ENCODE data around the gene EIF2S3. TPM values are rescaled to one million over a fixed set of nuclear protein-coding genes. Genes with fewer than 3 reads are reported as not detected.
"Not testable (repeated sequence)": the region's sequence is repeated elsewhere in the genome, so short reads cannot be mapped to it uniquely, and the experiment has no call there.

Gene EIF2S3
- total and polyA plus RNA-seq, 5 experiments from 2014 or later: 123 to 283 (median 148) TPM

DNA sequence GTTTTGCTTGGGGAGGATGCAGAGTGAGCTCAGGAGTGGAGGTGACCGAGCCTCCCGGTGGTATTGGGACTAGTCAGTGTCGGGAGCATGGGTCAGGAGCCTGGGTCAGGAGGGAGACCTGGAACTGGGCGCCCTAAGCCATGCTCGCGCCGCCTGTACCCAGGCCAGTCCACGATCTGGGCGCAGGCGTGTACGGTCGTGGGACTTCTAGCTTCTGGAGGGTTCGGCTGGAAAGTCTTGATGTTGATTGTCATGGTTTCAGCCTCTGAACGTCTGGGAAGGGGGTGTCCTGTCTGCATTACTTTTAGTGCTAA lies 244 bp downstream of the EIF2S3 start:
- peaks cover 0 to 24% (median 0%) of the 10 kb centered on the region in 3 donors for H3K36me3 Mint-ChIP-seq
- POLR2A ChIA-PET: interaction anchor here (0.7 to 3.4 kb wide), 14 partner anchors 10 to 388 kb away, joined by 3 to 65 read pairs (median 6); partner anchors contain the start of genes APOO, CXorf58, KLHL15 and PRDX4
- H3K4me1 Mint-ChIP-seq: peaks cover 0 to 11% (median 5%) of the 10 kb centered on the region in 4 donors
- DNase-seq (no peak), ATAC-seq (peak; percentile 3 to 18)
- H3K27ac Mint-ChIP-seq: peak overlapping the region in 3 of 10 donors; percentile 99 to 100 (median 99)
- H3K4me3 Mint-ChIP-seq: no peak overlapping the region
- H3K9me3 Mint-ChIP-seq: no peaks in the 10 kb centered on the region
- no peaks in the 10 kb centered on the region for H3K27me3 Mint-ChIP-seq

DNA sequence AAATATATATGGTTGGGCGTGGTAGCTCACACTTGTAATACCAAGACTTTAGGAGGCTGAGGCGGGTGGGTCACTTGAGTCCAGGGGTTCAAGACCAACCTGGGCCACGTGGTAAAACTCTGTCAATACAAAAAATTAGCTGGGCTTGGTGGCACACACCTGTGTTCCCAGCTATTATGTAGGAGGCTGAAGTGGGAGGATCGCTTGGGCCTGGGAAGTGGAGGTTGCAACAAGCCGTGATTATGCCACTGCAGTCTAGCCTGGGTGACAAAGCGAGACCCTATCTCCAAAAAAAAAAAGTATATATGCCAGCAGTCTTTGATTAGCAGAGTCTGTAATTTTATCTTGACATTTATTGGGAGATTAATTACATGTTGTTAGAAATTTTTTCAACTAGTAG lies 8.7 kb downstream of the EIF2S3 start:
- Mint-ChIP-seq H3K27me3 (no peaks in the 10 kb centered on the region), H3K4me1 (peaks cover 0 to 3% (median 1%) of the 10 kb centered on the region in 4 donors), H3K27ac (peak overlapping the region in 2 of 10 donors; percentile 19 to 78), H3K9me3 (no peaks in the 10 kb centered on the region), H3K36me3 (peaks cover 0 to 86% (median 4%) of the 10 kb centered on the region in 3 donors), H3K4me3 (no peak overlapping the region)
- DNase-seq (no peak), ATAC-seq (no peak)
- POLR2A ChIA-PET: no interaction called here

DNA sequence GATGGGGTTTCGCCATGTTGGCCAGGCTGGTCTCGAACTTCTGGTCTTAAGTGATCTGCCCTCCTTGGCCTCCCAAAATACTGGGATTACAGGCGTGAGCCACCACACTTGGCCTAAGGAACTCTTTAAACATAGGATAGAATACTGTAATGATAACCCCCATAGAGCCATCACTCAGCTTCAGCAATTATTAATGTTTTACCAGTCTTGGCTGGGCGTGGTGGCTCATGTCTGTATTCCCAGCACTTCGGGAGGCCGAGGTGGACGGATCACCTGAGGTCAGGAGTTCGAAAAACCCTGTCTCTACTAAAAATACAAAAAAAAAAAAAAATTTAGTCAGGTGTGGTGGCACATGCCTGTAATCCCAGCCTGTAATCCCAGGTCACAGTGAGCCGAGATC lies 15.1 kb downstream of the EIF2S3 start:
- Mint-ChIP-seq H3K27me3 (no peaks in the 10 kb centered on the region), H3K4me1 (peaks cover 0 to 3% (median 0%) of the 10 kb centered on the region in 4 donors), H3K9me3 (no peaks in the 10 kb centered on the region), H3K36me3 (peaks cover 0 to 89% (median 0%) of the 10 kb centered on the region in 3 donors), H3K27ac (peak overlapping the region in 1 of 10 donors; percentile 34), H3K4me3 (no peak overlapping the region)
- DNase-seq (no peak), ATAC-seq (no peak)
- POLR2A ChIA-PET: interaction anchor here (0.6 to 0.8 kb wide), 5 partner anchors 15 to 403 kb away, joined by 3 to 6 read pairs (median 3); partner anchors contain the start of genes EIF2S3 and PRDX4

DNA sequence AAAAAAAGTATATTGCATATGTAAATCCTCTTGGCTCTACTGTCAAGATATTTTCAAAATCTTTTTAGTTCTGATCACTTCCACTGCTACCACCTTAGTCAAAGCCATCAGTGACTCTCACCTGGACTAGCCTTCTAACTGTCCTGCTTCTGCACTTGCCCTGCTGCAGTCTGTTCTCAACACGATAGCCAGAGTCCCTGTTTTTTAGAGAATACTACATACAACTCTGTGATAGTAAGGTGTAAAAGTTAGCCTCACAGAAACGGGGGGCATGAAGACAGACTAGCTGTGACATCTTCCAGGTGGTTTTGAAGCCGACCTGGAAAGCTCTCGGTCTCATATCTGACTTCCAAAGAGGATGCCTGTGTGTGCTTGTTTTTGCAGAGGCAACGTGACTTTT lies 24.7 kb downstream of the EIF2S3 start:
- POLR2A ChIA-PET: no interaction called here
- no peak for ATAC-seq

DNA sequence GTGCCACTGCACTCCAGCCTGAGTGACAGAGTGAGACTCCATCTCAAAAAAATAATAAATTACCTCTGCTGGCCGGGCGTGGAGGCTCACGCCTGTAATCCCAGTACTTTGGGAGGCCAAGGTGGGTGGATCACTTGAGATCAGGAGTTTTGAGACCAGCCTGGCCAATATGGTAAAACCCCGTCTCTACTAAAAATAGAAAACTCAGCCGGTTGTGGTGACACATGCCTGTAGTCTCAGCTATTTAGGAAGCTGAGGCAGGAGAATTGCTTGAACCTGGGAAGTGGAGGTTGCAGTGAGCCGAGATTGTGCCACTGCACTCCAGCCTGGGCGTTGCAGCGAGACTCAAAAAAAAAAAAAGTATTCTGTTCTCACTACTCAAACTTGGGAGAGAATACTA lies 25.5 kb downstream of the EIF2S3 start:
- DNase-seq, H3K4me1 Mint-ChIP-seq, H3K27ac Mint-ChIP-seq, H3K27me3 Mint-ChIP-seq, H3K4me3 Mint-ChIP-seq, ATAC-seq, POLR2A ChIA-PET, H3K9me3 Mint-ChIP-seq: not testable (repeated sequence)
- peaks cover 5 to 33% (median 9%) of the 10 kb centered on the region in 3 donors for H3K36me3 Mint-ChIP-seq

More for the DNA sequence above, 24.7 kb downstream of the EIF2S3 start:
- Mint-ChIP-seq H3K4me3 (no peak overlapping the region), H3K4me1 (peaks cover 0 to 4% (median 1%) of the 10 kb centered on the region in 4 donors), H3K9me3 (no peaks in the 10 kb centered on the region), H3K36me3 (peaks cover 5 to 41% (median 9%) of the 10 kb centered on the region in 3 donors), H3K27ac (peak overlapping the region in 3 of 10 donors; percentile 16 to 35 (median 20)), H3K27me3 (no peaks in the 10 kb centered on the region)
- no peak for DNase-seq

DNA sequence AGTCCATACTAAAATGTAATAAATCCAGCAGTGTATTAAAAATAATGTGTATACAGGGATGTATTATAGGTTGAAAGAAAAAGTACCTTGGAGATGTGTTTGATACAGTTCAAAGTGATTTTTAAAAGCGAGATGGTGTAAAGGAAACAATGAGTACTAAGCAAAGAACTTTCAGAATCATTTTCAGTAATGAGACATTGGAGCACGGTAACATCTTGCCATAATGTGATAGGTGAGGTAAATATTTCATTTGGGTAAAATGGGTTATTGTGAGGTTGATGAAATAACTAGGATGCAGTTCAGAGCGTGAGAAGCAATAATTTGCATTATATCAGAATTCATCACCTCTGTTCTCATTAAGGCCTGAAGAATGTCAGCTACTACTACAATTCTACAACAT lies 25.9 kb downstream of the EIF2S3 start:
- Mint-ChIP-seq H3K9me3 (no peaks in the 10 kb centered on the region), H3K4me1 (peaks cover 0 to 4% (median 1%) of the 10 kb centered on the region in 4 donors)
- no peak for ATAC-seq

DNA sequence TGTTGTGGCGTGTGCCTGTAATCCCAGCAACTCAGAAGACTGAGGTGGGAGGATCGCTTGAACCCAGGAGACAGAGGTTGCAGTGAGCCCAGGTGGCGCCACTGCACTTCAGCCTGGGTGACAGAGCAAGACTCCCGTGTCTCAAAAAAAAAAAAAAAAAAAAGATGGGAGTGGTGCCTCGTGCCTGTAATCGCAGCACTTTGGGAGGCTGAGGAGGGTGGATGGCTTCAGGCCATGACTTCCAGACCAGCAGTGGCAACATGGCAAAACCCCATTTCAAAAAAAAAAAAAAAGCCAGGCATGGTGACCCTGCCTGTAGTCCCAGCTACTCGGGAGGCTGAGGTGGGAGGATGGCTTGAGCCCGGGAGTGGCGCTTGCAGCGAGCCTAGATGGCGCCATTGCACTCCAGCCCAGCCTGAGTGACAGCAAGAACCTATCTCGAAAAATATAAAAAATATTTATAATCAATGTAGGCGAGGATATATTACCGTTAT lies 27.0 kb downstream of the EIF2S3 start:
- Mint-ChIP-seq H3K36me3 (peaks cover 2 to 20% (median 5%) of the 10 kb centered on the region in 3 donors), H3K27me3 (no peaks in the 10 kb centered on the region), H3K4me3 (no peak overlapping the region), H3K27ac (no peak overlapping the region), H3K9me3 (no peaks in the 10 kb centered on the region), H3K4me1 (peaks cover 0 to 4% (median 1%) of the 10 kb centered on the region in 4 donors)
- ATAC-seq: peak; percentile 81 to 83
- peak; percentile 15 to 64 (median 34) for DNase-seq
- POLR2A ChIA-PET: no interaction called here

More for the DNA sequence above, 25.9 kb downstream of the EIF2S3 start:
- H3K27me3 Mint-ChIP-seq: no peaks in the 10 kb centered on the region
- POLR2A ChIA-PET: no interaction called here
- no peak overlapping the region for H3K27ac Mint-ChIP-seq
- peaks cover 5 to 30% (median 9%) of the 10 kb centered on the region in 3 donors for H3K36me3 Mint-ChIP-seq
- H3K4me3 Mint-ChIP-seq: peak overlapping the region in 1 of 10 donors; percentile 28
- no peak for DNase-seq

DNA sequence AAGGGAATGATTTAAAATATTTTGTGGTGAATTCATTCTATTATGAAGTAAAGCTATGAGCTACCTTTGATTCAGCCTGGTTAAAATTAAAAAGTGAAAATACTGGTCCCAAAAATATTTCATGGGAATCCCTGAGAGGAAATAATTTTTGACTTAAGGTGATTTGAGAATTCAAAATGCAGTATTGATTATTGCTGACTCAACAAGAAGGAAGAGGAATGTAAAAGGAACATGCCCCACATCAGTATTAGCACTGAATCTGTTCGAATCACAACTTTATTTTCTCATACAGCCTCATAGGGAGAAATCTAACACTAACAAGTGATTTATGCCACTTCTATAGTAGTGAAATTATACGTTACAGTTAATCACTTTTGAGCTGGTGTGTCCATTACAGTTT lies 27.7 kb downstream of the EIF2S3 start:
- Mint-ChIP-seq H3K36me3 (peaks cover 2 to 14% (median 4%) of the 10 kb centered on the region in 3 donors), H3K4me3 (no peak overlapping the region), H3K9me3 (no peaks in the 10 kb centered on the region), H3K27ac (no peak overlapping the region), H3K4me1 (peaks cover 0 to 4% (median 1%) of the 10 kb centered on the region in 4 donors), H3K27me3 (no peaks in the 10 kb centered on the region)
- no peak for DNase-seq
- ATAC-seq: no peak
- POLR2A ChIA-PET: no interaction called here

DNA sequence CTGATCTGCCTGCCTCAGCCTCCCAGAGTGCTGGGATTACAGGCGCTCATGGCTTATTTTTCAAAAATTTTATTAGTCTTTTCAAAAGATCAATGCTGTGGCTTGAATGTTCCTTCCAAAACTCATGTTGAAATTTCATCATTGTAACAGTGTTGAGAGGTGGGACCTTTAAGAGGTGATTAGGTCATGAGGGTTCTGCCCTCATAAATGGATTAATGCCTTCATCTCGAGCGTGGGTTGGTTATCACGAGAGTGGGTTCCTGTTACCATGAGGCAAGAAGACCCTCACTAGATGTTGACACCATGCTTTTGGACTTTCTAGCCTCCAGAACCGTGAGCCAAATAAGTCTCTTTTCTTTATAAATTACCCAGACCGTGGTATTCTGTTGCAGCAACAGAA lies 30.3 kb downstream of the EIF2S3 start:
- Mint-ChIP-seq H3K9me3 (no peaks in the 10 kb centered on the region), H3K4me3 (no peak overlapping the region), H3K27me3 (no peaks in the 10 kb centered on the region), H3K4me1 (peaks cover 0 to 4% (median 1%) of the 10 kb centered on the region in 4 donors), H3K27ac (no peak overlapping the region), H3K36me3 (no peaks in the 10 kb centered on the region)
- ATAC-seq (no peak), DNase-seq (no peak)
- POLR2A ChIA-PET: no interaction called here

DNA sequence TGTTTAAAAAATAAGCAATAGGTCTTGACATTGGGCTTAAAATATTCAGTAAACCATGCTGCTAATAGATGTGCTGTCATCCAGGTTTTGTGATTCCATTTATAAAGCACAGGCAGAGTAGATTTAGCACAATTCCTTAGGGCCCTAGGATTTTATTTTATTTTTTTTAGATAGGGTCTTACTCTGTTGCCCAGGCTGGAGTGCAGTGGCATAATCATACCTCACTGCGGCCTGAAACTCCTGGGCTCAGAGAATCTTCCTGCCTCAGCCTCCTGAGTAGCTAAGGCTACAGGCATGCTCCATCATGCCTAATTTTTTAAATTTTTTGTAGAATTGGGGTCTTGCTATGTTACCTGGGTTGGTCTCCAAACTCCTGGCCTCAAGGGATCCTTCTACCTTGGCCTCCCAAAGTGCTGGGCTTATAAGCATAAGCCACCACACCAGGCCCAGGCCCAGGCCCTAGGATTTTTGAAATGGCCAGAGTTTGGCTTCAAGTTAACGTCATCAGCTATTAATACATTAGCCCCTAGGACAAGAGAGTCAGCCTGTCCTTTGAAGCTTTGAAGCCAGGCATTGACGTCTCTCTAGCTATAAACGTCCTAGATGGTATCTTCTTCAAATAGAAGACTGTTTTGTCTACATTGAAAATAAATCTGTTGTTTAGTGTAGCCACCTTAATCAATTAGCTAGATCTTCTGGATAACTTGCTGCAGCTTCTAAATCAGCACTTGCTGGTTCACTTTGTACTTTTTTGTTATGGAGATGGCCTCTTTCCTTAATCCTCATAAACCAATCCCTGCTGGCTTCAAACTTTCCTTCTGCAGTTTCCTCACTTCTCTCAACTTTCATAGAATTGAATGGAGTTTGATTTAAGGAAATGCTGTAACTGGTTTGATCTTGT lies 35.8 kb downstream of the EIF2S3 start:
- no peak for ATAC-seq
- no peak overlapping the region for H3K27ac Mint-ChIP-seq
- no peaks in the 10 kb centered on the region for H3K36me3 Mint-ChIP-seq
- no peaks in the 10 kb centered on the region for H3K9me3 Mint-ChIP-seq
- H3K4me1 Mint-ChIP-seq: no peaks in the 10 kb centered on the region
- POLR2A ChIA-PET: no interaction called here
- H3K27me3 Mint-ChIP-seq: no peaks in the 10 kb centered on the region
- H3K4me3 Mint-ChIP-seq: no peak overlapping the region
- DNase-seq: no peak

DNA sequence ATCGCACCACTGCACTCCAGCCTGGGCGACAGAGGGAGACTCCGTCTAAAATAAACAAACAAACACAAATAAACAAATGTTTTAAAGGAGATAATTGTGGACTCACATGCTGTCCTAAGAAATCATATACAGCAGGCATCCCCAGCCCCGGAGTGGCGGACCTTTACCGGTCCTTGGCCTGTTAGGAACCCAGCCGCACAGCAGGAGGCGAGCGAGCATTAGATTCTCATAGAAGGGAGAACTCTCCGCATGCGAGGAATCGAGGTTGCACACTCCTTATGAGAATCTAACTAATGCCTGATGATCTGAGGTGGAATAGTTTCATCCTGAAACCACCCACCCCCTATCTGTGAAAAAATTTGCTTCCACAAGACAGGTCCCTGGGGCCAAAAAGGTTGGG lies 39.0 kb downstream of the EIF2S3 start:
- Mint-ChIP-seq H3K36me3 (no peaks in the 10 kb centered on the region), H3K9me3 (no peaks in the 10 kb centered on the region), H3K27ac (no peak overlapping the region), H3K4me3 (no peak overlapping the region), H3K4me1 (no peaks in the 10 kb centered on the region), H3K27me3 (no peaks in the 10 kb centered on the region)
- POLR2A ChIA-PET: no interaction called here
- no peak for DNase-seq
- no peak for ATAC-seq

DNA sequence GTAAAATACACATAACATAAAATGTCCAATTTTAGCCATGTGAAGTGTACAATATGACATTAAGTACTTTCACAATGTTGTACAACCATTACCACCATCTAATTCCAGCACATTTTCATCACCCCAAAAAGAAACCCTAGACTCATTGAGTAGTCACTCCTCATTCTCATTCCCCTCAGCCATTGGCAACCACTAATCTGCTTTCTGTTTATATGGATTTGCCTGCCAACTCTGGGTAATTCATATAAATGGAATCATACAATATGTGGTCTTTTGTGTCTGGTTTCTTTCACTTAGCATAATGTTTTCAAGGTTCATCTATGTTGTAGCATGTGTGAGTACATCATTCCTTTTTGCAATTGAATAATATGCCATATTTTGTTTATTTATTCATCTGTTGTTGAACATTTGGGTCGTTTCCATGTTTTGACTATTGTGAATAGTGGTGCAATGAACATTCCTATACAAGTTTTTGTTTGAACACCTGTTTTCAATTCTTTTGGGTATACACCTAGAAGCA lies 43.0 kb downstream of the EIF2S3 start:
- Mint-ChIP-seq H3K36me3 (no peaks in the 10 kb centered on the region), H3K27me3 (no peaks in the 10 kb centered on the region), H3K4me3 (no peak overlapping the region), H3K9me3 (no peaks in the 10 kb centered on the region), H3K27ac (no peak overlapping the region), H3K4me1 (peaks cover 0 to 4% (median 0%) of the 10 kb centered on the region in 4 donors)
- POLR2A ChIA-PET: no interaction called here
- DNase-seq: no peak
- ATAC-seq: no peak

DNA sequence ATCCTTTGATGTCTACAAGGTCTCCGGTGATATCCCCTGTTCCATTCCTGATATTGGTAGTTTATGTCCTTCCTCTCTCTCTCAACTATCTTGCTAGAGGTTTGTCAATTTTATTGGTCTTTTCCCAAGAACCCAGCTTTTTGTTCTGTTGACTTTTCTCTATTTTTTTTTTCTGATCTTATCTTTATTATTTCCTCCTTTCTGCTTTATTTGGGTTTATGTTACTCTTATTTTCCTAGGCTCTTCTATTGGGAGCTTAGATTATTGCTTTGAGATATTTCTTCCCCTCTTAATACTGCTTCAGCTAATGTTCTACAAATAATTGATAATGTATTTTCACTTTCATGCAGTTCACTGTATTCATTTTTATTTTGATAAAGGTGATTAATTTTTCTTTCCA lies 44.2 kb downstream of the EIF2S3 start:
- H3K27ac Mint-ChIP-seq: no peak overlapping the region
- ATAC-seq: no peak
- no peaks in the 10 kb centered on the region for H3K36me3 Mint-ChIP-seq
- H3K27me3 Mint-ChIP-seq: no peaks in the 10 kb centered on the region
- peaks cover 0 to 4% (median 0%) of the 10 kb centered on the region in 4 donors for H3K4me1 Mint-ChIP-seq
- H3K9me3 Mint-ChIP-seq: no peaks in the 10 kb centered on the region
- POLR2A ChIA-PET: no interaction called here
- no peak for DNase-seq
- H3K4me3 Mint-ChIP-seq: no peak overlapping the region
